Small intestine (tissue), 7 donors: ENCODE results near the gene FUCA1. TPM values are rescaled to one million over a fixed set of nuclear protein-coding genes. Genes with fewer than 3 reads are reported as not detected.

Experiments used
- DNase-seq, 2 donors: peaks; one replicate each; pipeline versions ENCODE4 v3.0.0 to v3.0.0-alpha.2; 2013
- FAIRE-seq: peaks from 2 replicates; lab custom pipeline; 2012; peaks lifted over from hg19 to GRCh38; lab: Jason Lieb, UNC
- H3K27ac ChIP-seq, 3 donors: one replicate each; pipeline ENCODE4 v1.5.1; 2013; ENCODE audit warnings: low read length in 2 of 3, mild to moderate bottlenecking in 2 of 3, control low read depth in 1 of 3, inconsistent platforms in 1 of 3, low read depth in 1 of 3, moderate library complexity in 1 of 3
- H3K27me3 ChIP-seq, 3 donors: one replicate each; pipeline ENCODE4 v1.6.1; 2013; ENCODE audit warnings: low read length in 3 of 3, inconsistent platforms in 1 of 3; ENCODE audit not compliant: control insufficient read depth in 3 of 3, insufficient read depth in 3 of 3
- H3K36me3 ChIP-seq, 3 donors: one replicate each; pipeline ENCODE4 v1.6.1; 2013; ENCODE audit warnings: low read length in 3 of 3, inconsistent platforms in 1 of 3, low read depth in 1 of 3, mild to moderate bottlenecking in 1 of 3, moderate library complexity in 1 of 3; ENCODE audit not compliant: control insufficient read depth in 3 of 3, insufficient read depth in 2 of 3
- H3K4me1 ChIP-seq, 3 donors: one replicate each; pipeline ENCODE4 v1.6.1; 2013; ENCODE audit warnings: low read length in 2 of 3, inconsistent platforms in 1 of 3, low read depth in 1 of 3, mild to moderate bottlenecking in 1 of 3, moderate library complexity in 1 of 3; ENCODE audit not compliant: control insufficient read depth in 3 of 3, insufficient read depth in 2 of 3
- H3K4me3 ChIP-seq, 3 donors: one replicate each; pipeline ENCODE4 v1.5.1; 2013; ENCODE audit warnings: low read length in 3 of 3, control low read depth in 1 of 3, inconsistent platforms in 1 of 3, low read depth in 1 of 3, mild to moderate bottlenecking in 1 of 3, moderate library complexity in 1 of 3
- H3K9me3 ChIP-seq, 2 donors: one replicate each; pipeline ENCODE4 v1.6.1; 2013; ENCODE audit warnings: low read depth in 1 of 2, low read length in 1 of 2; ENCODE audit not compliant: control insufficient read depth in 2 of 2, insufficient read depth in 1 of 2
- WGBS, 3 donors: extraction: QIAGEN DNeasy Blood & Tissue Kit; methylation state at CpG; one replicate each; pipeline ENCODE4 v1.1.7; 2013; 5-methylcytosine and 5-hydroxymethylcytosine counted together
- polyA plus RNA-seq, 4 donors: library from polyadenylated mRNA; stranded (reverse) in 3 of 4; unstranded in 1 of 4; fragments of 200-250 nt in 3 of 4; fragments of 120-200 nt in 1 of 4; gene quantifications; one replicate each; pipeline versions ENCODE4 v1.2.1 to v1.2.3, GENCODE V29; 2013
- donor health status: healthy with polysubstance abuse.
- donor health status: control.
- donor health status: control.
- donor health status: Bipolar disorder and iron deficiency.
- donor health status: healthy.

FUCA1 gene
- polyA plus RNA-seq, 4 donors = 44.9 to 81.8 (median 51.3) TPM

DNA sequence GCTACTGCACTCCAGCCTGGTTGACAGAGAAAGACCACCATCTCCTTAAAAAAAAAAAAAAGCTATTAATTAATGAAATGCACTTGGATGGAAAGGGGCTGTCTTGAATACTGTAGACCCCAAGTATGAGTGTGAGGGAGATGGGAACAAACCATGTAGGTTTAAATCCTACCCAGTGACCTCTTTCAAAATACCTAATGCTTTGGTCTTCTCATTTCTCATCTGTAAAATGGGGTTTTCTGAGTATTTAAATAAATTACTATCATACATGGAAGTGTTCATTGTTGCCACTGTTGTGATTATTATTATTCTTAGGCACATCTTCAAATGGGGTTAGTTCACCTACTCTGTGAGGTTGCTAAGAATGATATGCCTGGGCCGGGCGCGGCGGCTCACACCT, 17.1 kb upstream of the FUCA1 start:
- DNase-seq (no peak), FAIRE-seq (no peak)
- no peaks in the 10 kb centered on the region for H3K27me3 ChIP-seq
- no peaks in the 10 kb centered on the region for H3K9me3 ChIP-seq
- no peaks in the 10 kb centered on the region for H3K36me3 ChIP-seq
- H3K4me1 ChIP-seq = no peaks in the 10 kb centered on the region
- H3K4me3 ChIP-seq = no peak overlapping the region
- WGBS, 3 donors = 82 to 85% (median 84%) methylated on average over 4 of the region's 4 CpGs
- no peak overlapping the region for H3K27ac ChIP-seq

GRCh38 chr1:23882746-23883145, 14.7 kb upstream of the FUCA1 start:
- Histone ChIP-seq H3K4me3 (no peak overlapping the region), H3K27me3 (peaks cover 0 to 3% (median 0%) of the 10 kb centered on the region in 3 donors), H3K27ac (no peak overlapping the region), H3K36me3 (no peaks in the 10 kb centered on the region), H3K4me1 (no peaks in the 10 kb centered on the region), H3K9me3 (peaks cover 0 to 16% of the 10 kb centered on the region in 2 donors)
- DNase-seq = no peak
- 66 to 86% (median 82%) methylated on average over 4 of the region's 4 CpGs for WGBS, 3 donors
- FAIRE-seq = no peak

DNA sequence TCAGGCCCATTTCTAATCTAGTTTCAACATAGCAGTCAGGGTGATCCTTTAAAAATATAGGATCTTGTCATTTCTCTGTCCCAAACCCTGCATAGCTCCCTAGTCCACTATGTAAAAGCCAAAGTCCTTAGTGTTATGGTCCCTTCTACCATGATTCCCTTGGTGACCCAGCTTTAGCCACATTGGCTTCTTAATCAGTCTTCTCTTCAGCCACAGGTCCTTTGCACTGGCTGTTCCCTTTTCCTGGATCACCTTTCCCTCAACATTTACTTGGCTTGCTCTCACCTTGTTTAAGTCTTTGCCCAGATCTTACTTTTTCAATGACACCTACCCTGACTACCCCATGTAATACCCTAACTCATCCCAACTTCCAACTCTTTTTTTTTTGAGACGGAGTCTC, 11.7 kb upstream of the FUCA1 start:
- Histone ChIP-seq H3K4me1 (no peaks in the 10 kb centered on the region), H3K36me3 (no peaks in the 10 kb centered on the region), H3K9me3 (peaks cover 0 to 16% of the 10 kb centered on the region in 2 donors), H3K4me3 (no peak overlapping the region), H3K27ac (no peak overlapping the region), H3K27me3 (peaks cover 0 to 3% (median 0%) of the 10 kb centered on the region in 3 donors)
- FAIRE-seq (no peak), DNase-seq (no peak)
- 100% methylated on average over 1 of the region's 1 CpG; no CpG with 5 or more reads in 2 of the 3 donors for WGBS, 3 donors

DNA sequence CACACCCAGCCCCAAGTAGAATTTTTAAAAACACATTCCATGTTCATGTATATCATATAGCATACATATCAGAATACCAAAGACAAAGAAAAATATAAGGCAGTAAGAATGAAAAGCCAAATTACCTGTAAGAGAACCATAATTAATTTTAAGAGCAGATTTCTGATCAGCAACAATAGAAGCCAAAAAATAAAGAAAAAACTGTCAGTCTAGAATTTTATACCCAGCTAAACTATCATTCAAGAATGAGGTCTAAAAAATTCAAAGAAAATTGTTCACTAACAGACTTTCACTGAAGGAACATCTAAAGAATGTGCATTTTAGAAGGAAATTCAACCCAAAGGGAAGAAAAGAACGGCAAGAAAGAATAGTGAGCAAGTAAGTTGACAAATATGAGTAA, 10.6 kb upstream of the FUCA1 start:
- 58 to 92% (median 80%) methylated on average over 1 of the region's 1 CpG for WGBS, 3 donors
- FAIRE-seq (no peak), DNase-seq (no peak)
- Histone ChIP-seq H3K9me3 (peaks cover 0 to 16% of the 10 kb centered on the region in 2 donors), H3K27me3 (peaks cover 0 to 3% (median 0%) of the 10 kb centered on the region in 3 donors), H3K4me1 (no peaks in the 10 kb centered on the region), H3K4me3 (no peak overlapping the region), H3K27ac (no peak overlapping the region), H3K36me3 (no peaks in the 10 kb centered on the region)

- Histone ChIP-seq H3K27me3 (peaks cover 0 to 3% (median 0%) of the 10 kb centered on the region in 3 donors), H3K36me3 (no peaks in the 10 kb centered on the region), H3K9me3 (peaks cover 0 to 16% of the 10 kb centered on the region in 2 donors), H3K4me1 (no peaks in the 10 kb centered on the region), H3K4me3 (no peak overlapping the region), H3K27ac (no peak overlapping the region)
- FAIRE-seq = no peak
- WGBS, 3 donors = 74 to 84% (median 78%) methylated on average over 3 of the region's 3 CpGs
- DNase-seq = no peak
Measured at GRCh38 chr1:23875382-23875781, 7.3 kb upstream of the FUCA1 start.

- no peak for FAIRE-seq
- Histone ChIP-seq H3K4me3 (no peak overlapping the region), H3K4me1 (peaks cover 0 to 5% (median 0%) of the 10 kb centered on the region in 3 donors), H3K9me3 (no peaks in the 10 kb centered on the region), H3K27ac (no peak overlapping the region), H3K36me3 (no peaks in the 10 kb centered on the region), H3K27me3 (peaks cover 0 to 4% (median 0%) of the 10 kb centered on the region in 3 donors)
- no peak for DNase-seq
- WGBS, 3 donors = 71 to 89% (median 76%) methylated on average over 3 of the region's 3 CpGs
Measured at GRCh38 chr1:23872421-23872820, 4.3 kb upstream of the FUCA1 start.

GRCh38 chr1:23869051-23869450, 961 bp upstream of the FUCA1 start:
- Histone ChIP-seq H3K27me3 (peaks cover 0 to 4% (median 0%) of the 10 kb centered on the region in 3 donors), H3K27ac (peak overlapping the region in 1 of 3 donors; percentile 74), H3K4me1 (peaks cover 3 to 16% (median 3%) of the 10 kb centered on the region in 3 donors), H3K4me3 (peak overlapping the region in 2 of 3 donors; percentile 74 to 92), H3K36me3 (peaks cover 0 to 11% (median 0%) of the 10 kb centered on the region in 3 donors), H3K9me3 (no peaks in the 10 kb centered on the region)
- FAIRE-seq (no peak), DNase-seq (no peak)
- WGBS, 3 donors = 59 to 62% (median 59%) methylated on average over 10 of the region's 10 CpGs

DNA sequence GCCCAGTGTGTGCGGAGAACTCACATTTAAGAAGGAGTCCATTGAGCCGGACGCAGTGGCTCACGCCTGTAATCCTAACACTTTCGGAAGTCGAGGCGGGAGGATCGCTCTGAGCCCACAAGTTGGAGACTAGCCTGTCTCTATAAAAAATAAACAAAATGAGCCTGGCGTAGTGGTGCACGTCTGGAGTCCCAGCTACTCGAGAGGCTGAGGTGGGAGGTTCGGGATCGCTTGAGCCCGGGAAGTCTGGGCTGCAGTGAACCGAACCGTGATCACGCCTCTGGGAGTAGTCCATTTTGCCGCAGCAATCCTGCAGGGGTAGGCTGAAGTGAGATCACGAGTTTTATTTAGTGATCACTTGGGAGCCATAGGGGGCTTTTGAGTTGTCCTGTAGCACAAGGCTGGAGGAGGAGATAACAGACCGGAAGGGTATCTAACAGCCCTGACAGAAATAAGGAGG, 497 bp upstream of the FUCA1 start:
- DNase-seq = no peak

DNA sequence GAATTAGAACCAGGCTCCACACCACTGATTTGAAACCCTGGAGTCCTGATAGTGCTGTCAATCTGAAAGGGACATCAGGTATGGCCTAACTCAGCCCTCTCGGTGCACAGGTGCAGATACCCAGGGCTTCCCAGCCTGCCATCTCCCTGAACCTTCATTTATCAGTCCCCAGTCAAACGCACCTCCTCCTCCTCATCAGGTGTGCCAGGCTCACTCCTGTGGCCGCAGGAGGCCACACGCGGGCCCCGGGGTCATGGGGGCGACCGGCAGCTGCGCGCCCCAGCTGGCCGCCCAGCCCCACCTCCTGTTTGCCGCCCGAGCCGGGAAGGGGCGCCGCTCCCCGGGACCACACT, 572 bp downstream of the FUCA1 start:
- no peak for FAIRE-seq

More for the DNA sequence above, 497 bp upstream of the FUCA1 start:
- 13 to 20% (median 18%) methylated on average over 20 of the region's 20 CpGs for WGBS, 3 donors
- no peaks in the 10 kb centered on the region for H3K9me3 ChIP-seq
- no peak for FAIRE-seq
- peaks cover 3 to 16% (median 3%) of the 10 kb centered on the region in 3 donors for H3K4me1 ChIP-seq
- H3K4me3 ChIP-seq = peak overlapping the region; percentile 64 to 92 (median 74)
- H3K36me3 ChIP-seq = peaks cover 0 to 12% (median 1%) of the 10 kb centered on the region in 3 donors
- H3K27me3 ChIP-seq = peaks cover 0 to 4% (median 0%) of the 10 kb centered on the region in 3 donors
- peak overlapping the region in 2 of 3 donors; percentile 52 to 74 for H3K27ac ChIP-seq

More for the DNA sequence above, 572 bp downstream of the FUCA1 start:
- peak in 1 of 2 donors; percentile 42 for DNase-seq
- peak overlapping the region; percentile 66 to 78 (median 74) for H3K27ac ChIP-seq
- H3K36me3 ChIP-seq = peaks cover 0 to 14% (median 5%) of the 10 kb centered on the region in 3 donors
- no peaks in the 10 kb centered on the region for H3K9me3 ChIP-seq
- peak overlapping the region; percentile 64 to 92 (median 74) for H3K4me3 ChIP-seq
- 1 to 4% (median 1%) methylated on average over 15 to 17 of the region's 17 CpGs for WGBS, 3 donors
- peaks cover 0 to 4% (median 0%) of the 10 kb centered on the region in 3 donors for H3K27me3 ChIP-seq
- H3K4me1 ChIP-seq = peaks cover 3 to 16% (median 3%) of the 10 kb centered on the region in 3 donors
